Nephron (organoid): Measurements from ENCODE around the gene EPHA3.

Source experiments
- H3K27ac Mint-ChIP-seq, 3 experiments: 2 replicates each; pipeline ENCODE4 v1.8.0; 2020; ENCODE audit warnings: mixed read lengths in 3 of 3, mild to moderate bottlenecking in 2 of 3, moderate library complexity in 1 of 3
- H3K27me3 Mint-ChIP-seq: 2 replicates; pipeline ENCODE4 v1.8.0; 2021; ENCODE audit warnings: low read depth, mild to moderate bottlenecking, moderate library complexity, mixed read lengths
- H3K36me3 Mint-ChIP-seq: 2 replicates; pipeline ENCODE4 v1.8.0; 2020; ENCODE audit warnings: low read depth, mixed read lengths
- H3K4me1 Mint-ChIP-seq: 2 replicates; pipeline ENCODE4 v1.8.0; 2020; ENCODE audit warnings: mixed read lengths
- H3K4me3 Mint-ChIP-seq, 3 experiments: 2 replicates each; pipeline ENCODE4 v1.8.0; 2020; ENCODE audit warnings: mild to moderate bottlenecking in 3 of 3, mixed read lengths in 3 of 3, moderate library complexity in 2 of 3
- H3K9me3 Mint-ChIP-seq: 2 replicates; pipeline ENCODE4 v1.8.0; 2020; ENCODE audit warnings: mixed read lengths
- CTCF ChIP-seq, 3 experiments: fragments of 200-600 bp; sonication (generic); IDR thresholded peaks; one replicate each; pipeline ENCODE4 v1.5.0; 2021; ENCODE audit warnings: antibody characterized with exemption in 3 of 3; ENCODE audit not compliant: unreplicated experiment in 3 of 3

Gene EPHA3

GRCh38 chr3:89072642-89073041, 34.8 kb upstream of the EPHA3 start:
- H3K4me3 Mint-ChIP-seq, result no peak overlapping the region
- no peak for TF ChIP-seq CTCF (IDR thresholded peaks at IDR 0.05; ENCODE audit: unreplicated experiment in 3 of 3)
- H3K27ac Mint-ChIP-seq, result no peak overlapping the region
- H3K27me3 Mint-ChIP-seq, result no peaks in the 10 kb centered on the region
- no peaks in the 10 kb centered on the region for H3K4me1 Mint-ChIP-seq
- H3K9me3 Mint-ChIP-seq, result peaks cover 17% of the 10 kb centered on the region
- no peaks in the 10 kb centered on the region for H3K36me3 Mint-ChIP-seq

GRCh38 chr3:89079944-89080343, 27.5 kb upstream of the EPHA3 start:
- peaks cover 12% of the 10 kb centered on the region for H3K9me3 Mint-ChIP-seq
- H3K4me3 Mint-ChIP-seq, result no peak overlapping the region
- no peaks in the 10 kb centered on the region for H3K27me3 Mint-ChIP-seq
- TF ChIP-seq CTCF (IDR thresholded peaks at IDR 0.05; ENCODE audit: unreplicated experiment in 3 of 3), result no peak
- H3K4me1 Mint-ChIP-seq, result no peaks in the 10 kb centered on the region
- H3K27ac Mint-ChIP-seq, result no peak overlapping the region
- no peaks in the 10 kb centered on the region for H3K36me3 Mint-ChIP-seq

- TF ChIP-seq CTCF (IDR thresholded peaks at IDR 0.05; ENCODE audit: unreplicated experiment in 3 of 3), result no peak
- H3K27me3 Mint-ChIP-seq, result no peaks in the 10 kb centered on the region
- no peaks in the 10 kb centered on the region for H3K4me1 Mint-ChIP-seq
- H3K4me3 Mint-ChIP-seq, result no peak overlapping the region
- H3K9me3 Mint-ChIP-seq, result no peaks in the 10 kb centered on the region
- H3K36me3 Mint-ChIP-seq, result no peaks in the 10 kb centered on the region
- H3K27ac Mint-ChIP-seq, result no peak overlapping the region
These were observed 19.6 kb upstream of the EPHA3 start for GRCh38 chr3:89087851-89088250.

- no peaks in the 10 kb centered on the region for H3K36me3 Mint-ChIP-seq
- H3K27ac Mint-ChIP-seq, result no peak overlapping the region
- no peak for TF ChIP-seq CTCF (IDR thresholded peaks at IDR 0.05; ENCODE audit: unreplicated experiment in 3 of 3)
- no peaks in the 10 kb centered on the region for H3K9me3 Mint-ChIP-seq
- no peaks in the 10 kb centered on the region for H3K4me1 Mint-ChIP-seq
- H3K4me3 Mint-ChIP-seq, result no peak overlapping the region
- H3K27me3 Mint-ChIP-seq, result no peaks in the 10 kb centered on the region
These were observed 9.2 kb upstream of the EPHA3 start for GRCh38 chr3:89098173-89098572.

DNA sequence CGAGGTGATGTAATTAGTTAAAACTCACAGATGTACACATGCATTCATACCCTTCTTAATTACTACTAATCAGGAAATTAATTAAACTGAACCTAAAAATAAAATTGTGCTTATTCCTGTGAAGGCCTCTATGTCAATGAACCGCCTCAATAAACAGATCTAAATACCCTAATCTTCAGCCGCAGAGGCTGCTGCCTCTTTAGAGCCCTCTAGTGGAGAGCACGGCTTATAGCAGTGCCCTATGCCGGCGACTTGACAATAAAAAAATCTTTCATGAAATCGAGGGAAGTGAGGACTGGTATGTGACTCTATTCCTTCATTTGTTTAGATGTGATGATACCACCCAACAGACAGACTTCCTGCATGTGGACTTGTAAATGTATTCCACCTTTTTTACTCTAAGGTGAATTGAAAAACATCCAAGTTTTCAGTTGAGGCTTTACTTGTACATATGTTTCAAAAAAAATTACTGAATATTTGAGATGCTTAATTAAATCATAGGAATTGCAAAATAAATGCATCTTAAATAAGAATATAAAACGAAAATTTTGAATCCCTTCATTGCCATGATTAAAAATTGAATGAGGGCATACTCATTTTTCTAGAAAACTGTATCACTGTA, 8.3 kb upstream of the EPHA3 start:
- H3K27ac Mint-ChIP-seq, result no peak overlapping the region
- no peaks in the 10 kb centered on the region for H3K27me3 Mint-ChIP-seq
- no peaks in the 10 kb centered on the region for H3K9me3 Mint-ChIP-seq
- TF ChIP-seq CTCF (IDR thresholded peaks at IDR 0.05; ENCODE audit: unreplicated experiment in 3 of 3), result peak; percentile 93 to 97 (median 95)
- no peaks in the 10 kb centered on the region for H3K36me3 Mint-ChIP-seq
- H3K4me1 Mint-ChIP-seq, result no peaks in the 10 kb centered on the region
- no peak overlapping the region for H3K4me3 Mint-ChIP-seq

- no peak for TF ChIP-seq CTCF (IDR thresholded peaks at IDR 0.05; ENCODE audit: unreplicated experiment in 3 of 3)
- no peak overlapping the region for H3K4me3 Mint-ChIP-seq
These were observed 6.2 kb upstream of the EPHA3 start for GRCh38 chr3:89101251-89101650.

More at GRCh38 chr3:89101251-89101650, 6.2 kb upstream of the EPHA3 start:
- H3K9me3 Mint-ChIP-seq, result no peaks in the 10 kb centered on the region
- H3K36me3 Mint-ChIP-seq, result no peaks in the 10 kb centered on the region
- H3K27me3 Mint-ChIP-seq, result no peaks in the 10 kb centered on the region
- no peak overlapping the region for H3K27ac Mint-ChIP-seq
- H3K4me1 Mint-ChIP-seq, result no peaks in the 10 kb centered on the region
